Measurements from ENCODE around the gene OCA2. TPM values are rescaled to one million over a fixed set of nuclear protein-coding genes. Genes with fewer than 3 reads are reported as not detected.

OCA2 gene
- total and polyA plus RNA-seq, 2 of the 13 experiments (the other 11 are each of a cell fraction or from before 2014, with no cell fraction given), result 0.02 to 0.05 TPM

- Histone ChIP-seq H3K9ac (ENCODE audit: insufficient read depth, low read depth, low read length) (no peak overlapping the region), H3K9me3 (ENCODE audit: low read length) (no peaks in the 10 kb centered on the region), H3K4me3 (replicated peaks in 1 of 3; ENCODE audit: insufficient read depth in 1 of 3, low read depth in 2 of 3, low read length in 3 of 3) (no peak overlapping the region), H3K27ac (ENCODE audit: extremely low read length, insufficient read depth, low read length) (no peak overlapping the region), H2AFZ (ENCODE audit: low read length) (no peak overlapping the region), H3K27me3 (ENCODE audit: control insufficient read depth in 1 of 2, insufficient read depth in 2 of 2, low read length in 2 of 2) (no peaks in the 10 kb centered on the region), H3K4me2 (ENCODE audit: low read depth, low read length) (no peak overlapping the region), H3K36me3 (replicated peaks in 1 of 2; ENCODE audit: control insufficient read depth in 1 of 2, insufficient read depth in 2 of 2, low read length in 2 of 2) (no peaks in the 10 kb centered on the region), H4K20me1 (ENCODE audit: insufficient read depth, low read length) (no peaks in the 10 kb centered on the region), H3K79me2 (ENCODE audit: insufficient read depth, low read length) (no peaks in the 10 kb centered on the region), H3K4me1 (ENCODE audit: insufficient read depth, low read length) (no peaks in the 10 kb centered on the region)
- FAIRE-seq (no peak), DNase-seq (ENCODE audit: low spot score) (no peak), ATAC-seq (no peak)
- intact Hi-C loops (cut with micrococcal nuclease; ENCODE audit: unreplicated experiment), result no loop called here
- no TSS peak for BruUV-seq (replicated peaks)
- CTCF ChIA-PET (ENCODE audit: low intra/inter-chr PET ratio, low total read pairs), result no interaction called here
- POLR2A ChIA-PET, result no interaction called here
- in situ Hi-C loops (cut with HindIII; ENCODE audit: extremely low pct_ligation_motif_present, low pct_unique_long_range_greater_than_20kb), result no loop called here
- TF ChIP-seq MLX (CRISPR knock-in tag; IDR thresholded peaks at IDR 0.05) (no peak), DMAP1 (CRISPR knock-in tag; IDR thresholded peaks at IDR 0.05) (no peak), ZZZ3 (CRISPR knock-in tag; IDR thresholded peaks at IDR 0.05; ENCODE audit: borderline replicate concordance) (no peak), ZNF557 (CRISPR knock-in tag; IDR thresholded peaks at IDR 0.05) (no peak), ZNF451 (CRISPR knock-in tag; IDR thresholded peaks at IDR 0.05) (no peak), HNRNPL (IDR thresholded peaks at IDR 0.05; ENCODE audit: low read depth, low read length) (no peak), SETDB1 (CRISPR knock-in tag; IDR thresholded peaks at IDR 0.05; ENCODE audit: borderline replicate concordance) (no peak), MATR3 (CRISPR knock-in tag; IDR thresholded peaks at IDR 0.05) (no peak), ZNF512 (CRISPR knock-in tag; IDR thresholded peaks at IDR 0.05) (no peak), HOXA5 (CRISPR knock-in tag; IDR thresholded peaks at IDR 0.05) (no peak), YEATS4 (CRISPR knock-in tag; IDR thresholded peaks at IDR 0.05; ENCODE audit: borderline replicate concordance) (no peak), ZNF775 (CRISPR knock-in tag; IDR thresholded peaks at IDR 0.05; ENCODE audit: borderline replicate concordance) (no peak), ZNF235 (CRISPR knock-in tag; IDR thresholded peaks at IDR 0.05; ENCODE audit: borderline replicate concordance) (no peak), ZNF563 (CRISPR knock-in tag; IDR thresholded peaks at IDR 0.05) (no peak), ZBTB37 (CRISPR knock-in tag; IDR thresholded peaks at IDR 0.05) (no peak), ZNF660 (CRISPR knock-in tag; IDR thresholded peaks at IDR 0.05; ENCODE audit: borderline replicate concordance, low read depth) (no peak), LBX2 (CRISPR knock-in tag; IDR thresholded peaks at IDR 0.05; ENCODE audit: borderline replicate concordance) (no peak)
- 49% methylated on average over 3 of the region's 3 CpGs for WGBS (ENCODE audit: low lambda C conversion rate)
Observed at GRCh38 chr15:27763514-27763913, 335.6 kb downstream of the OCA2 start.

Data from HepG2 (cell line).